ENCODE data around the gene PLCB1.

The PLCB1 gene

DNA sequence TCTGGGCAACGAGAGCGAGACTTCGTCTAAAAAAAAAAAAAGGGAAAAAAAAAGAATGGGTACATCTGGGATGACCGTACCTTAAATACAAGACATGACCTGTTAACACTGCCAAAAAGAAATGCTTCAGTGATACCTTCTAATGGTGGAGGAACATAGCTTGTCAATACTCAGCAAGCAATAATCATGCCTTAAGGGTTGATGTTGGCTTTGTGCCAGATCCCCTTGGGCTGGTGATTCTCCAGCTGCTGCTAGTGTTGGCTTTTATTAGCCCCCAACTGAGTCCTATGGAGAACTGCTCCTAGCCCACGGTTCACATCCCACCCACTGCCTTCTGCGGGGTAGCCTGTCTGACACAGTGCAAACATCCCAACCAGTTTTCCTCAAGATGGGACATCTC, 134.9 kb downstream of the PLCB1 start:
- H3K27me3 ChIP-seq (ENCODE audit: insufficient read depth, low read length), result no peaks in the 10 kb centered on the region
- no peak overlapping the region for H3K4me3 ChIP-seq (ENCODE audit: low read depth, low read length)
- H2AFZ ChIP-seq (ENCODE audit: low read length, unreplicated experiment), result no peak overlapping the region
- no peaks in the 10 kb centered on the region for H3K79me2 ChIP-seq (ENCODE audit: control insufficient read depth, insufficient read depth, low read length, unreplicated experiment)
- H3K4me1 ChIP-seq (ENCODE audit: control insufficient read depth, insufficient read depth, low read length, unreplicated experiment), result no peaks in the 10 kb centered on the region
- H3K36me3 ChIP-seq (ENCODE audit: insufficient read depth, low read length), result no peaks in the 10 kb centered on the region
- H3K27ac ChIP-seq (ENCODE audit: low read depth, low read length), result no peak overlapping the region

- H3K4me1 ChIP-seq (ENCODE audit: control insufficient read depth, insufficient read depth, low read length, unreplicated experiment), result no peaks in the 10 kb centered on the region
- no peaks in the 10 kb centered on the region for H3K79me2 ChIP-seq (ENCODE audit: control insufficient read depth, insufficient read depth, low read length, unreplicated experiment)
- H2AFZ ChIP-seq (ENCODE audit: low read length, unreplicated experiment), result no peak overlapping the region
- no peaks in the 10 kb centered on the region for H3K36me3 ChIP-seq (ENCODE audit: insufficient read depth, low read length)
- no peak overlapping the region for H3K27ac ChIP-seq (ENCODE audit: low read depth, low read length)
- no peak overlapping the region for H3K4me3 ChIP-seq (ENCODE audit: low read depth, low read length)
- H3K27me3 ChIP-seq (ENCODE audit: insufficient read depth, low read length), result no peaks in the 10 kb centered on the region
Measured at GRCh38 chr20:8271727-8272126, 139.7 kb downstream of the PLCB1 start.

GRCh38 chr20:8272766-8273165, 140.7 kb downstream of the PLCB1 start:
- H3K4me3 ChIP-seq (ENCODE audit: low read depth, low read length), result no peak overlapping the region
- H3K79me2 ChIP-seq (ENCODE audit: control insufficient read depth, insufficient read depth, low read length, unreplicated experiment), result no peaks in the 10 kb centered on the region
- H3K4me1 ChIP-seq (ENCODE audit: control insufficient read depth, insufficient read depth, low read length, unreplicated experiment), result no peaks in the 10 kb centered on the region

DNA sequence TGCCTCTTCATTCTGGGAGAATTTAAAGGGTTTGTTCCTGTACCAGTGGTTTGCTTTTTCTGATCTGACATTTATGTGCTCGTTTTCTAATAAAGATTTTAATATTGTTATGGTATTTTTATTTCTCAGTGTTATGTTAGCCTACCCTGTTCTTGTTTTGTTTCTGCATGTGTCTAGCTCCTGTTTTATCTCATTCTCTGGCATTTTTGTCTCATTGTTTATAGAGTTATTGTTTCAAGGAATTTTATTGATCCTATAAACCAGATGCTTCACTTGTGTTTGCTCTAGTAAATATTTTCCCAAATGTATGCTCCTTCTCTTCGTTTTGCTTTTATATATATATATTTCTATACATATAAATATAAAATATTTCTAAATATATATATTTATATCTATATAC, 152.8 kb downstream of the PLCB1 start:
- H3K79me2 ChIP-seq (ENCODE audit: control insufficient read depth, insufficient read depth, low read length, unreplicated experiment), result no peaks in the 10 kb centered on the region
- H3K36me3 ChIP-seq (ENCODE audit: insufficient read depth, low read length), result no peaks in the 10 kb centered on the region
- H3K4me1 ChIP-seq (ENCODE audit: control insufficient read depth, insufficient read depth, low read length, unreplicated experiment), result peaks cover 6% of the 10 kb centered on the region
- no peak overlapping the region for H2AFZ ChIP-seq (ENCODE audit: low read length, unreplicated experiment)
- H3K4me3 ChIP-seq (ENCODE audit: low read depth, low read length), result no peak overlapping the region
- no peak overlapping the region for H3K27ac ChIP-seq (ENCODE audit: low read depth, low read length)
- H3K27me3 ChIP-seq (ENCODE audit: insufficient read depth, low read length), result no peaks in the 10 kb centered on the region

More at GRCh38 chr20:8272766-8273165, 140.7 kb downstream of the PLCB1 start:
- no peak overlapping the region for H2AFZ ChIP-seq (ENCODE audit: low read length, unreplicated experiment)
- H3K27ac ChIP-seq (ENCODE audit: low read depth, low read length), result no peak overlapping the region
- no peaks in the 10 kb centered on the region for H3K36me3 ChIP-seq (ENCODE audit: insufficient read depth, low read length)
- H3K27me3 ChIP-seq (ENCODE audit: insufficient read depth, low read length), result no peaks in the 10 kb centered on the region

DNA sequence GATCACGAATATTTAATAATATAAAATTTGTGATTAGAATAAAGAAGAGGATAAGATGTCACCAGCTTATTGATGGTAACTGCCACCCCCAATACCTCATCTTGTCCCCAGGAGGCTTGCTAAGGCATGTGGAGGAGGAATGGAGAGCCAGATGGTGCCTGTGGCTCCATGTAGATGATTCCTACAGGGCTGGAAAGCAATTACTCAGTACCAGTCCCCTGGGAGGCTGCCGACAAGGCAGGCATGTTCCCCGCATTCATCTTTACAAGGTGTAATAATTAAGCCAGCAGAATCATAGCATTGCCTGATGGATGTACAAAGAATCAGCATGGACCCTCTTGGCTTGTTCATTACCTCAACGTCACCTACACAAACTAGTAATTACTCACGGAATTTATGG, 155.3 kb downstream of the PLCB1 start:
- no peaks in the 10 kb centered on the region for H3K36me3 ChIP-seq (ENCODE audit: insufficient read depth, low read length)
- no peak overlapping the region for H3K27ac ChIP-seq (ENCODE audit: low read depth, low read length)
- no peaks in the 10 kb centered on the region for H3K79me2 ChIP-seq (ENCODE audit: control insufficient read depth, insufficient read depth, low read length, unreplicated experiment)
- H2AFZ ChIP-seq (ENCODE audit: low read length, unreplicated experiment), result no peak overlapping the region
- H3K4me1 ChIP-seq (ENCODE audit: control insufficient read depth, insufficient read depth, low read length, unreplicated experiment), result peaks cover 10% of the 10 kb centered on the region
- H3K4me3 ChIP-seq (ENCODE audit: low read depth, low read length), result no peak overlapping the region
- H3K27me3 ChIP-seq (ENCODE audit: insufficient read depth, low read length), result no peaks in the 10 kb centered on the region

DNA sequence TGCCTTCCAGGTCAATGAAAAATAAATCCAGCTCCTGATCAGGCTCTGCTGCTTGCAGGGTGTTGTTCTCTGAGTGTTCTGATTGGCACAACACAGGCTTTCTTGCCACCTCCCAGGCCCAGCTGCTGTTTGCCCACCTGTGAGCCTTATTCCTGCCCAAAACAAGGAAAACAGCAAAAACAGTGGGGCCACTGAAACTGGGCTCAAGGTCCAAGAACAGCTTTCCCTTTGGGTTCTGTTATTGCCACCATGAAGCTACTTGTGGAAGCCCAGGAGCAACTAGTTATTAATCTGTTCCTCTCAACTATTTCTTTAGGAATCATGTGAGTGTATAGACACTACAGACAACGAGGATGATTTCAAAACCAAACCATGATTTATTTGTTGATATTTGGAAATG, 159.1 kb downstream of the PLCB1 start:
- no peak overlapping the region for H2AFZ ChIP-seq (ENCODE audit: low read length, unreplicated experiment)
- no peaks in the 10 kb centered on the region for H3K79me2 ChIP-seq (ENCODE audit: control insufficient read depth, insufficient read depth, low read length, unreplicated experiment)
- H3K27ac ChIP-seq (ENCODE audit: low read depth, low read length), result no peak overlapping the region
- no peak overlapping the region for H3K4me3 ChIP-seq (ENCODE audit: low read depth, low read length)
- H3K36me3 ChIP-seq (ENCODE audit: insufficient read depth, low read length), result no peaks in the 10 kb centered on the region
- H3K4me1 ChIP-seq (ENCODE audit: control insufficient read depth, insufficient read depth, low read length, unreplicated experiment), result peaks cover 11% of the 10 kb centered on the region
- H3K27me3 ChIP-seq (ENCODE audit: insufficient read depth, low read length), result no peaks in the 10 kb centered on the region

DNA sequence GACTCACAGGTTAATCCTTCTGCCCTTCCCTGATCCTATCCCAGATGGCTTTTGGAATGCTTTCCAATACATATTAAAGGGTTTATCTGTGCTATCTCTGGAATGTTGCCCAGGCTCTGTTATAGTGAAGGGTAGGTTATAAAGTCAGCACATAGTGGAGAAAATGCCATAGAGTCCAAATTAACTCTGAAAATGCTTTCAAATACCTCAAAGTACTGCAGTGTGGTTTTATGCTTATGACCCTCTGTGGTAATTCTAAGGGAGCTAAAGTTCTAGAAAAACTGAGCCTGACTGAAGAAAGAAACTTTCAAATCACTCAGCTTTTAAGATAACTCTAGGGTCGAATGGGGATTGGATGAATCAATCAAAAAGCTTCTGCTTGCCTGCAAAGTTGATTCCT, 159.8 kb downstream of the PLCB1 start:
- Histone ChIP-seq H3K36me3 (ENCODE audit: insufficient read depth, low read length) (no peaks in the 10 kb centered on the region), H3K4me1 (ENCODE audit: control insufficient read depth, insufficient read depth, low read length, unreplicated experiment) (peaks cover 11% of the 10 kb centered on the region), H2AFZ (ENCODE audit: low read length, unreplicated experiment) (no peak overlapping the region), H3K27ac (ENCODE audit: low read depth, low read length) (0 out of 2 replicates have a peak overlapping the region, but pooled peaks have one; percentile 13), H3K27me3 (ENCODE audit: insufficient read depth, low read length) (no peaks in the 10 kb centered on the region), H3K79me2 (ENCODE audit: control insufficient read depth, insufficient read depth, low read length, unreplicated experiment) (no peaks in the 10 kb centered on the region), H3K4me3 (ENCODE audit: low read depth, low read length) (no peak overlapping the region)

GRCh38 chr20:8292793-8293192, 160.7 kb downstream of the PLCB1 start:
- peaks cover 11% of the 10 kb centered on the region for H3K4me1 ChIP-seq (ENCODE audit: control insufficient read depth, insufficient read depth, low read length, unreplicated experiment)
- H3K27ac ChIP-seq (ENCODE audit: low read depth, low read length), result peak overlapping the region; percentile 13; the same call in 1 of the 2 replicates
- no peak overlapping the region for H3K4me3 ChIP-seq (ENCODE audit: low read depth, low read length)
- H3K36me3 ChIP-seq (ENCODE audit: insufficient read depth, low read length), result no peaks in the 10 kb centered on the region
- no peaks in the 10 kb centered on the region for H3K79me2 ChIP-seq (ENCODE audit: control insufficient read depth, insufficient read depth, low read length, unreplicated experiment)
- no peaks in the 10 kb centered on the region for H3K27me3 ChIP-seq (ENCODE audit: insufficient read depth, low read length)
- no peak overlapping the region for H2AFZ ChIP-seq (ENCODE audit: low read length, unreplicated experiment)

GRCh38 chr20:8293750-8294149, 161.7 kb downstream of the PLCB1 start:
- Histone ChIP-seq H2AFZ (ENCODE audit: low read length, unreplicated experiment) (no peak overlapping the region), H3K27me3 (ENCODE audit: insufficient read depth, low read length) (no peaks in the 10 kb centered on the region)

GRCh38 chr20:8296536-8296935, 164.5 kb downstream of the PLCB1 start:
- Histone ChIP-seq H3K36me3 (ENCODE audit: insufficient read depth, low read length) (no peaks in the 10 kb centered on the region), H2AFZ (ENCODE audit: low read length, unreplicated experiment) (no peak overlapping the region), H3K27me3 (ENCODE audit: insufficient read depth, low read length) (no peaks in the 10 kb centered on the region), H3K4me3 (ENCODE audit: low read depth, low read length) (no peak overlapping the region), H3K79me2 (ENCODE audit: control insufficient read depth, insufficient read depth, low read length, unreplicated experiment) (no peaks in the 10 kb centered on the region), H3K27ac (ENCODE audit: low read depth, low read length) (no peak overlapping the region), H3K4me1 (ENCODE audit: control insufficient read depth, insufficient read depth, low read length, unreplicated experiment) (peaks cover 15% of the 10 kb centered on the region)

More at GRCh38 chr20:8293750-8294149, 161.7 kb downstream of the PLCB1 start:
- Histone ChIP-seq H3K79me2 (ENCODE audit: control insufficient read depth, insufficient read depth, low read length, unreplicated experiment) (no peaks in the 10 kb centered on the region), H3K36me3 (ENCODE audit: insufficient read depth, low read length) (no peaks in the 10 kb centered on the region), H3K27ac (ENCODE audit: low read depth, low read length) (no peak overlapping the region), H3K4me1 (ENCODE audit: control insufficient read depth, insufficient read depth, low read length, unreplicated experiment) (peaks cover 11% of the 10 kb centered on the region), H3K4me3 (ENCODE audit: low read depth, low read length) (no peak overlapping the region)

DNA sequence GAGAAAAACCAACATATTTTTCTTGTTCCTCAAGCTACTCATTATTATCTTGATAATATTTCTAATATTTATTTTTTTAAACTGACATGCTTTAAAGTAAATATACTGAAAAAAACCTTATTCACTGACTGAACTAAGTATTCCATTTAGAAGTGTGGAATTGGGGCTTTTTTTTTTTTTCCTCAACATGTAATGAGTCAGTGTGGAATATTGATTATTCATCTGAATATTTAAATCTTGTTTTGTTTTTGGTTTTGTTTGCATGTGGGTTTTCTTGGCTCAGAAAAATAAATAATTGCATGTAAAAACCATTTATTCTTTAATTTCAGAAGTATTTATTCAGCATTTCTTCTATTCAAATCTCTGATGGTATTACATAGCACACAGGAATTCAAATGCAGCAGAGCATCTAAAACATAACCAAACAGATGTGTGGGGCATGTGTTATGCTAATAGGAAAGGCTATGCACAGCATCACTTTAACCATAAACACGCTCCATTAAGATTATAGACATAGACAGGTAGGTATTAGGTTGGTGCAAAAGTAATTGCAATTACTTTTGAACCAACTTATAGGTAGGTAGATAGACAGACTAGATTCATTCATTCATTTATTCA, 166.5 kb downstream of the PLCB1 start:
- Histone ChIP-seq H2AFZ (ENCODE audit: low read length, unreplicated experiment) (no peak overlapping the region), H3K4me3 (ENCODE audit: low read depth, low read length) (no peak overlapping the region), H3K36me3 (ENCODE audit: insufficient read depth, low read length) (no peaks in the 10 kb centered on the region), H3K27ac (ENCODE audit: low read depth, low read length) (no peak overlapping the region), H3K79me2 (ENCODE audit: control insufficient read depth, insufficient read depth, low read length, unreplicated experiment) (no peaks in the 10 kb centered on the region), H3K27me3 (ENCODE audit: insufficient read depth, low read length) (no peaks in the 10 kb centered on the region), H3K4me1 (ENCODE audit: control insufficient read depth, insufficient read depth, low read length, unreplicated experiment) (peaks cover 4% of the 10 kb centered on the region)

All from ACC112 (cell line).